DMS153 treated with DMSO at 0.1 percent for 48 hours (cell line): Measurements from ENCODE around the gene RPS6KA5.
"Not testable (repeated sequence)": the region's sequence is repeated elsewhere in the genome, so short reads cannot be mapped to it uniquely, and the experiment has no call there.

Source experiments
- DNase-seq: peaks from one replicate; lab custom pipeline; 2025; ENCODE audit not compliant: unreplicated experiment; lab: John Stamatoyannopoulos, UW

RPS6KA5 gene

DNA sequence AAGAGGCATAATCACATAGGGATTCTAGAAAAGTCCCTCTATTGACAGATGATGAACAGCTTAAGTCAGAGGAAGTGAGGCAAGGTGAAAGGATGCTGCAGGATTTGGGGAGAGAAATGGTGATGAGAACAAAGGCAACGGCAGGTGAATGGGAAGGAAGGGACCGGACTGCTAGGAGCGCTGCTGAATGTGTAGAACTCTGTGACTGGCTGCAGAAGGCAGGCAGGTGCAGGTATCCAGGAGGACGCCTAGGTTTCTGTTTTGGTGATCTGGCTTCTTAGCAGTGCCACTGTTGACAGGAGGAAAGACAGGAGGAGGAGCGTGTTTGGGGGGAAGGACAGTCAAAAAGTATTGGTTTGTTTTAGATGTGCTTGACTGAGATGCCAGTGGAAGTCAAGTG, 185.8 kb downstream of the RPS6KA5 start:
- no peak for DNase-seq

DNA sequence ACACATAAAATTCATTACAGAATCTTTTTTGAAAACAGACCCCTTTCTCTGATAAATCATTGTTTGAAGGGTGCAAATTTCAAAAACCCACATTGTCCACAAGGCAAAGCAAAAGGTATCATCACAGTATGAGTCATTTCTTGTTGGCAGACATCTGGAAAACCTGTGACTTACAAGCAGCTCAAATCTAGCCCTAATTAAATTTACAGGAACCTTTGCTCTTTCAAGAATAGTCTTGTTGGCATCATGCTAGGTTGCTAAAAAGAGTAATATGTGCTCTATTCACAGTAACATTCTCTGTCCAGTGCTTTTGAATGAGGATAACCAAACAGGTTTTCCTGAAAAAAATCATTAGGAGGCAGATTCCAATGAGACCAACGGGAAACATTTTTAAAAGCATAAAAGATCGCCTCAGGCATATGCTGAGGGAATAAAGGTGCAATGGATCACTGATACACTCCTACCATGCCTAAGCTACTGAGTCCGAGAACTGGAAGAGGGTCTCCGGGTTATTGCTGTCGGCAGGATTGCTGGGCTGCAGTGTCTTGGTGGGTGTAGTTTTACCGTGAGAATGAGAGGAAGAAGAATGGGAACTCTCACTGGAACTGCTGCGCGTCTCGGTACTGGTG, 188.7 kb downstream of the RPS6KA5 start:
- no peak for DNase-seq

DNA sequence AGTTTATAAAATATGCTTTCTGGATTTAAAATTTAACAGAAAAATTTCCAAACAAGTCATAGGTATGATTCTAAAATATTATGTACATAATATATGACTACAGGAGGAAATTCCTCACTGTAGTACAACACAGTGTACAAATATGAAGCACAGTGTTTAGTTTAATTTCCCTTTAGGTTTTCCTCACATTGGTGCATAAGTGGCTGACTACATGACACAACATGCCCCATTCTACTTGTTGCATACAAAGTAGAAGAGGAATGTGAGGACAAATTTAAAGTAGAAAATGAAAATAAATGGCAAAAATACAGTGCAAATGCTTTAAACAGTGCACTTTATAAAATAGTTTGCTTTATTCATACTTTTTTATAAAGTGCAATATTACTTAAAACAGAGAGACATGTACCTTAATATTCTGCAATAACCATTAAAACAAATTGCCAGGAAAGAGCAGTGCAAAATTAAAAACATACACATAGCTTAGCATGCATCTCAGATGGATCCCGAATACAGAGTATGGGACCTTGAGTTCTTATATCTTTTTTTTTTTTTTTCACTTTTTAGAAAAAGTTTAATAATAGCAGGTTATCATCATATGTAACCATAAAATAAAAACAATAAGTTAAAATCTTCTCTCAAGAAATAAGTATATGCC, 189.4 kb downstream of the RPS6KA5 start:
- DNase-seq: no peak

DNA sequence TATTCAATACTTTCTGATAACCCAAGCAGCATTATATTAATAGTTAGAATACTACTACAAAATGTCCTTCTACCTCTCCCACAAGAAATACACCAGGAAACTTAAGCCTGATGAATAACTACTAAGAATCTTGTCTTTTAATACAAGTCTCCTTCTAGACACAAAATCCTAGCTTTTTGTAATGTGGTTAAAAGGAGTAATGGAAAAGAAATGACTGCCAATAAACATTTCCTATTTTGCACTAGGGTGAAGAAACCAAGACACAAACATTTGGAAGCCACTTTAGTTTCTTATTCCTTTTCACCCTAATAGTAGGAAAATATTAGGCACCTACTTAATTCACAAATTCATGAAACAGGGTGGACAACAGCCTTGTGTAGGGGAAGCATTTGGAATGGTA, 192.9 kb downstream of the RPS6KA5 start:
- no peak for DNase-seq

DNA sequence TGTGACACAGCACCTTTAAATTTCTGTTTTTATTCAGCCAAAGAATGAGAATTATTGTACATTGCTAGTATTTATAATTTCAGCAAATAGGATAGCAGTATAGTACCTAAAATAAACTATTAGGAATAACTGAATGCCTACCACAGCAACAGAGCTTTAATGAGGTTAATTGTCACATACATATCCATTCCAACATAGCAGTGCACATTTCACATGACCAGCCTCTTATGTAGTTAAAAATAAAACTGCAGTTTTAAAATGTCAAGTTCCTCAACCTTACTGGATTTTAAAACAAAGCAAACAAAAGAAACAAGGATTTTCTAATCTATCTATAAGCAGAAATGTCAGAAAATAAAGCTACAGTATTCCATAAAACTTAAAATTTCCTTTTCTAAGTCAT, 193.6 kb downstream of the RPS6KA5 start:
- no peak for DNase-seq

DNA sequence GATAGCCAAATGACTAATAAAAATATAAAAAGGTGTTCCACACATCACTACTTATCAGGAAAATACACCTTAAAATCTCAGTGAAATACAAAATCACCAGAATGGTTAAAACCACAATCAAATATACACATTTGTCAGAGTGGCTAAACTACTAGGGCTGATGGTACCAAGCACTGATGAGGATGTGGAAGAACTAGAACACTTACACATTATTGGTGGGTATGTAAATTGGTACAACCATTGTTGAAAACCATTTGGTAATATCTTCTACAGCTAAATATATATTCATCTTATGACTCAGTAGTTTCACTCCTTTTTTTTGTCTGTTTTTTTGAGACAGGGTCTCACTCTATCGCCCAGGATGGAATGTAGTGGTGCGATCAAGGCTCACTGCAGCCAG, 195.7 kb downstream of the RPS6KA5 start:
- no peak for DNase-seq

DNA sequence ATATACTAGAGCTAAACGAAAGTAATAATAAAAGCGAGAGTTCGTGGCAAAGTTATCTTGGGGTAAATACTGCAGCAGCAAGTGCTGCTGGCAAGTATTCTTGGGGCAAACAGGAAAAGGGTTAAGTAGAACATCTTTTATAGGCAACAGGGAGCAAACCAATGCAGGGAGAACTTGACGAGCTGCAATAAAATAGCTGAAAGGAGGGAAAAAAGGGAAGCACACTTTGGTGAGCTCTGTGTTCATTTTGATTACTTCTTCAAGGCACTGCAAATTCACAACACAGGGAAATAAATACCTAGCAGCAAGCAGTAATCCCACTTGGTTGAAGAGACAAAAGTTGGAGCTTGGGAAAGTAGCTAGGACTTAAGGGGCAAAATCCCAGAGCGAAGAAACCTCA, 201.9 kb downstream of the RPS6KA5 start:
- no peak for DNase-seq

DNA sequence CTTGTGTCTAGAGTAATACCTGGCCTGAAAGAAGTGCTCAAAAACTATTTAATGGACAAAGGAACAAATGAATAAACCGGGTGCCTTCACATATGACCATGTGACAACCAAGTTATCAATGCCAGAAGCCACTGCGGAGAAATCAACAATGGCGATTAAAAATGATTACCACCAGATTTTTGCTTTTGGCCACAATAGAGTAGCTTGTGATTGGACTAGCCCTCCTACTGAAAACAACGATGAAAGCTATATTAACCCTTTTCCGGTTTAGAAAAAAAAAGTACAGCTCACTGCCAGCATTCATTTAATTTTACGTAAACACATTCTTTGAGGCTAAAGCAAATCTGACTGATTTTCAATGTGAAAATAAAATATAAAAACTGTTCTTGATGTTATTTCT, 202.6 kb downstream of the RPS6KA5 start:
- DNase-seq: no peak

DNA sequence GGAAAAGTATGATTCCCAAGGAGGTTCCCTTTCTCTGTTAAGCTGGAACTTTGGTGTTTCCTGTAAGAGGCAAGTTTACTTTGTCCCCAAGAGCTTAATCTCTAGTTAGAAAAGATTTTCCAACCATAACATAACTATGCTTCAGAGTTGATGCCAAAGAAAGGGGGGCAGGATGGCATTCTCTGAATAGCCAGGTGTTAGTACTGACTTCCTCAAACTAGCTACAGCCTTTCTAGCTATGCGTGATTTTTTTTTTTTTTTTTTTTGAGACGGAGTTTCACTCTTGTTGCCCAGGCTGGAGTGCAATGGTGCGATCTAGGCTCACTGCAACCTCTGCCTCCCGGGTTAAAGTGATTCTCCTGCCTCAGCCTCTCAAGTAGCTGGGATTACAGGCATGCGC, 204.3 kb downstream of the RPS6KA5 start:
- DNase-seq: not testable (repeated sequence)

DNA sequence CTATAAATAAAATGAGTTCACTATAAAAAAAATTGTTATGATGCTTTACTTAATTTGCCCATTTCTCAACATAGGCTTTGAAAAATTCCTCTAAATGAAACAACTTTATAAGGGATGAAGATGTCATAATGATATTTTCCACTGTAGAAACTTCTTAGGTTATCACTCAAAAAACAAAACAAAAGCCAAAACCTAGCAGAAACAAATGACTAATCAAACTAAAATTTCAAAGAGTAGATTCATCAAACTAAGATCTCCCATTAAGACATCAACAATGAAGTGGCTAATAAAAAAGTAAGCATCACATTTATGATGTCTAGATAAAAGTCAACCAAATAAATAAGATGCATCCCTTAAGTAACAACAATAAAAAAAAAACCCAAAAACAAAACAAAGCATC, 207.3 kb downstream of the RPS6KA5 start:
- no peak for DNase-seq

DNA sequence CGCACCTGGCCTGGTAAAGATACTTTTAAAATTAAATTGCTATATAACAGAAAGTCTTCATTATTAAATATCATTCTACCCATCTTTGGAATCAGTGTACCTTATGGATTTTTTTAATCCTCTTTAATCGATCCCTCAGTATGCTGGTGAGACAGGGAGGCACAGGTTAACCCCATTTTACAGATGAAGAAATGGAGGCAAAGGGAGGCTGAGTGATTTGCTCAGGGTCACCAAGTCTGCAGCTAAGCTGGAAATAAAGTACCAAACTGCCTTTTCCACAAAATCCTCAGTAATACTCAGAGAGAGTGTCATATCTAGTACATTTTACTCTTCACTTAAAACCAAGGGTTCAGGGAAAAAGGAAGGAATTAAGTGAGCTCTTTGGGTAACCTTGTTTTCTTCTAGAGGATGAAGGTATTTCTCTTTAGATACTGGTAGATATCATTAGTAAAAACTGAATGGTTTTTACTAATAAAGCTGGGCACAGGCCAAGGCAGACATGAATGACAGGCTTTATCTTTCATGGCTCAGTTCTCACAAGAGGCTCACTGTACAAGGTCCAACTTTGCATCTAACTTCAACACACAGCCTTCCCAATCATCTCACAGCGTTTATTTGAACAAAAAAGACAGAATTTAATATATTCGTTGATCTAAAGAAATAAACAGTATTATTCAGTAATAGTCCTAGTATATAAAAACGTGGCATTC, 209.0 kb downstream of the RPS6KA5 start:
- no peak for DNase-seq

DNA sequence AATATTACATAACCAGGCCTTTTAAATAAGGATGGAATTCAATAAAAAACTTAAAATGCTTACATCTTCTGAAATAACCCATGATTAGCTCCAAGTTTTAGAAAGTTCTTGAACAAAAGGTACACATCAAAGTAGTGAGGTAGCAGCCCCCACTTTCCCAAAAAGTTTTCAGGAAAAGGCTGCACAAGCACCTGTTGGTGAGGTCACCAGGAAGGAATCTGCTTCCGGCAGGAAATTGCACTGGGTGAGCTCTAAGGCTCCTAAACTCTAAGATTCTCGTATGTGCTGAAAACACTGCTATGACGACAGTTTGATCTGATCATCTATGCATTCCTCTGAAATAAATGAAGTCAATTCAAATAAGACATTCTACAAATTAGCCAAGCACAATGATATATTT, 210.0 kb downstream of the RPS6KA5 start:
- no peak for DNase-seq

DNA sequence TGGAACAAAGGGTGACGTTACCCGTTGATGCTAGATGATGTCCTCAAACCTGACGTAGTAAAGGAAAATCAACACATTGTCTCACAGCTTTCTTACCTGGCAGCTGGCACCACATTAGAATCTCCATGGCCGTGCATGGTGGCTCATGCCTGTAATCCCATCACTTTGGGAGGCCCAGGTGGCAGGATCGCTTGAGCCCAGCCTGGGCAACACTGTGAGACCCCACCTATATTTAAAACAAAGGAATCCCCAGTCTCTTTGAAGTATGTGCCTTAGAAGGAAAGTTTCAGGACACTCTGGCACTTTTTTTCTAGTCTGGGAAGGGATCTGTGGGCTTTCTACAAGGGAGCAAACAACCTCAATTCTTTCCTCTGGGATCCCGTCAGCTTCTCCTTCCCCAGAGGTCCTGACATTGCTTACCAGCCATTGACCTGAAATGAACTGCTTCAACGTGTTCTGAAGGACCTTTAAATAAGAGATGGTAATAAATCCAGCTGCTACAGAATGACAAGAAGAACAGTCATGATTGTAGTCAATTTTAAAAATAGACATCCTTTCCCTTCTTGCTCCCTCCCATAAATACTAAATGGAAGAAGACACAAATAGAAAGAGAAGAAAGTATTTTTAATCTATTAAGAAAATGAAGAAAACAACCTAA, 210.5 kb downstream of the RPS6KA5 start:
- DNase-seq: no peak

DNA sequence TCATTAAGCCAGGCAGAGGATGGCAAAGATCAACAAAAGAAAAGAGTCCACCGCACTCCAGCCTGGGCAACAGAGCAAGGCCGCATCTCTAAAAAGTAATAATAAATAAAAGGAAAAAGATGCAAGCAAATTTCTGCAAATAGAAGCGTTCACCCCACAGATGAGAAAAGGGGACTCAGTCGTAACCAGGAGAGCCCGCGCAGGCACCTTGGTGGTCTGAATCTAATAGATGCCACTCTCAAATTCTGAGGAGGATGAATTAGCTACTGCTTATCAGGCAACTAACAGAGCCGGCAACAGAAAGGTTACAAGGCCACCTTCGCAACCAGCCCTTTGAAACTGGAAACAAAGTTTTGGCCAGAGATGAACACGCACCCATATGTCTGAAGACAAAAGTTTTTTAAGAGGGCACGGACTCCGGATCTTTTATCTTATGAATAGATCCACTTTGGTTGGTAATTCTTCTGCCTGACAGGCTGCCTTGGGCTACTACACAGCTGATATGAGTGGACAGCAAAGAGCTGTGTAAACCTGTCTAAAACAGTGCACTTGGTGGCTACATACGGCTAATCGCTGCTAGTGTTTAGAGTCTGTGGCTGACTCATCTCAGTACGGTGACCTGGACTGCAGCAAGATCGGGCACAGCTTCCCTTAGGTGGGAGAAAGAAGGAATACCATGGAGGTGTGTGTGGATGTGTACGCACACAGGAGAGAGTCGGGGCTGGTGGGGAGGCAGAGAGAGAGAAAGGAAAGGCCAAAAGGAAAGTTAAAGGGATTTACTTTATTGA, 211.3 kb downstream of the RPS6KA5 start:
- DNase-seq: no peak

DNA sequence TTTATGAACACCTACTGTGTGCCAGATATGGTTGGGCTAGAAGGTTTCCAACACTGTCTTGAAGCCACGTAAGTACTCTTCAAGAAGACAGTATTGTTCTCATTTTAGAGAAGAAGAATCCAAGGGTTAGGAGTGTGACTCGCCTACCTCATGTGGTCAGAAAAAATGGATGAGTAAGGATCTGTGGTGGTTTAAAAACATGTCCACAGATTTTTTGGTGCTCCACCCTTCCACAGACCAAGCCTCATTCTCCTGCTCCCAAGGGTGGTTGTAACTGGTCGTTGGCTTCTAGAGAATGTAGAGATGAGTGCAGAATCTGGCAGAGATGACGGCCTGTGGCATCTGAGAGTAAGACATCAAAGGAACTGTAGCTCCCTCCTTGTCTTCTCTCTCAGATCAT, 213.9 kb downstream of the RPS6KA5 start:
- no peak for DNase-seq

DNA sequence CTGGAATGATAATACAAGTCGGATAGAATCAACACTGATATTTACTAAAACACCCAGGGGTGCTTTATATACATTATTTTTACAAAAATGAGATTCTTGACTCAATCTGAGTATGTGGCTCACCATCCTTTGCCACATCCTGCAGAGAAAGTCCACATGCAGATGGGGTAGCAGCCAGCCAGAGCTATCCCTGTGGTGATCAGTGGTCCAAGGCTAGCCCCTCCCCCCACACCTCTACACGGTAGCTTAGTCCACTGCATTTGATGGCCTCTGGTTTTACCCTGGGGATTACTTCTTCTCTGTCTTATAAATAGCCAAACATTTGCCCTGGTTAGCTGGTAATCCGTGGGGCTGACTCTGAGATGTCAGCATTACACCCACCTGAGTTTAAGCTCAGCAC, 216.1 kb downstream of the RPS6KA5 start:
- no peak for DNase-seq

DNA sequence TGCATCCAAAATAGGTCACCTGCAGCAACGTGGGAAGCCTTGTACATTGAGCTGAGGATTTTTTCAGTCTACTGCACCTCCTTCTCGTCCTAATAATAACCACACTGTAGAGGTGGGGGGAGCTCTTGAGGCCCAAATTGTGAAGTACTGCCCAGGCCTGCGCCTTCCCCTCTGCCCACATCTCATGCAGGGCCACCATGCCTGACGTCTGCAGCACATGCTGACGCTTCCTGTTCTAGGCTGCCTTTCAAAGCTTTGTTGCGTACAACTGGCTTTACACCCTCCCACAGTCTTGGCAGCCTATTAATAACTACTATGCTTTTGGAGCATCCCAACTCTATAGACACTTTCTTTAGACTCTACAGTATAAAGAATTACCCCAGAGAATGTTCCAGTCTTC, 217.7 kb downstream of the RPS6KA5 start:
- DNase-seq: no peak

DNA sequence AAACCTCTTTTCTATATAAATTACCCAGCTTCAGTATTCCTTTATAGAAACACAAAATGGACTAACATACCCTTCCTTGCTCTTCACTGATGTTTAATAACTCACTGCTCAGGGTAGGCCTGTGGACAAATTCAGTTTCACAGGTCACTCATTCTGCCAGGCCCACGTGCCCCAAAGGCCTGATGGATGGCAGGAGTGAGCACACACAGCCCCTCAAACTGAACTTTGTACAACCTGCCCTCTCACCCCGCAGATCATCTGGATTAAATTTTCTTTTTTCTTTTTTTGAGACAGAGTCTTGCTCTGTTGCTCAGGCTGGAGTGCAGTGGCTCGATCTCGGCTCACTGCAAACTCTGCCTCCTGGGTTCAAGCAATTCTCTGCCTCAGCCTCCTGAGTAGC, 219.8 kb downstream of the RPS6KA5 start:
- DNase-seq: not testable (repeated sequence)

DNA sequence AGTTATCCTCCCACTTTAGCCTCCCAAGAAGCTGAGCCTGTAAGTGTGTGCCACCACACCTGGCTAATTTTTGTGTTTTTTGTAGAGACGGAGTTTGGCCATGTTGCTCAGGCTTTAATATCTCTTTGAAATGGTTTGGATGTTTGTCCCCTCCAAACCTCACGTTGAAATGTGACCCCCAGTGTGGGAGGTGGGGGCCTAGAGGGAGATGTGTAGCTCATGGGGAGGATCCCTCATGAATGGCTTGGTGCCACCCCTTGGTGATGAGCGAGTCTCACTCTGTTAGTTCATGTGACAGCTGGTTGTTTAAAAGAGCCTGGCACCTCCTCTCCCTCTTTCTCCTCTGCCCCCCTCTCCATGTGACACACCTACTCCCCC, 220.6 kb downstream of the RPS6KA5 start:
- DNase-seq: no peak

DNA sequence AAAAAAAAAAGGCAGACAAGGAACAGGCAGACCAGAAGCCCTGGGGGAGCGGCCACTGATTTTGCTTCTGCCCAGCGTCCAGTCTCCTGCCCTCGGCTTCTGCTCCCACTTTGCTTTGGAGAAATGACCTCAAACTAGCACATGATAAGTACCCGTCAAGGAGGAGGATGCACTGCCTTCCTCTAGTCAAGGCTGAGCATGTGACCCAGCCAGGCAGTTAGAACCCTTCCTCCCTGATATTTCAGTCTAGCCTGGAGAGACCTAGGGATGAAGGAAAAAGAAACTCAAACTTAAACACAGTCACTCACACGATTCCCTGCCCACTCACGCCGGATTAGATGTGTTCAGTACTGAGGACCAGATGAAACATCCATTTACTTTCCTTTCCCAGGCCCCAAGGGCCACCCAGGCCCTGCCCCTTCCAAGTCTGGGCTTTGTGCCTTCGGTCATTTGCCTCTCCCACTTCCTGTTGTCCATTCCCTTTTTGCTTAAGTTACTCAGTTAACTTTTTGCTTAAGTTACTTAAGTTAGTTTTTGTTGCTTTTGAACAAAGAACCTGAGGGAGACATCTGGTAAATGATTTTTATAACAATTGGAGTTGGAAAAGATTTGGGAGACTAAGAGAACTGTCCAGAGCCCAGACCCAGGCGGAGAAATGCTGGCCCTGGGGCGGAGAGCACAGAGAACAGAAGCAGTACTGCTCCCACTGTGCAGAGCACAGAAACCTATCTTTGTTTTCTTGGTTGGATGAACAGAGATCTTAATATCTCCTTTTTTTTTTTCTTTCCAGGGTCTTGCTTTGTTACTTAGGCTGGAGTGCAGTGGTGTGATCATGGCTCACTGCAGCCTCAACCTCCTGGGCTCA, 221.2 kb downstream of the RPS6KA5 start:
- no peak for DNase-seq
